A549 (cell line): ENCODE data around the gene ISG15. TPM values are rescaled to one million over a fixed set of nuclear protein-coding genes. Genes with fewer than 3 reads are reported as not detected.

ENCODE experiments used
- ATOH8 ChIP-seq: fragments of 250-450 bp; sonication (Bioruptor Pico); IDR thresholded peaks from 2 replicates; pipeline ENCODE4 v1.5.0; 2020; ENCODE audit warnings: low read depth, mild to moderate bottlenecking, moderate library complexity
- BCL3 ChIP-seq: fragments of >200 bp; sonication (Bioruptor Twin); formaldehyde crosslinking; IDR thresholded peaks from 3 replicates; pipeline ENCODE4 v1.6.1; 2016
- CBX8 ChIP-seq: fragments of 200-600 bp; sonication (generic); IDR thresholded peaks from 2 replicates; pipeline ENCODE4 v1.6.1; 2016
- CEBPB ChIP-seq, 2 experiments: fragments of >200 bp in 1 of 2; sonication (Bioruptor Twin) in 1 of 2; formaldehyde crosslinking in 1 of 2; IDR thresholded peaks; 2 replicates each; pipeline ENCODE4 v1.6.1; 2012 to 2016
- CHD4 ChIP-seq: fragments of 200-600 bp; sonication (generic); IDR thresholded peaks from 2 replicates; pipeline ENCODE4 v1.6.1; 2016; ENCODE audit warnings: antibody characterized with exemption, mild to moderate bottlenecking, borderline replicate concordance
- CTCF ChIP-seq: fragments of >200 bp; sonication (Bioruptor Twin); formaldehyde crosslinking; IDR thresholded peaks from 3 replicates; pipeline ENCODE4 v1.5.1; 2016
- E2F6 ChIP-seq: IDR thresholded peaks from 2 replicates; pipeline ENCODE4 v1.6.1; 2012; ENCODE audit warnings: low read depth, borderline replicate concordance
- EHF ChIP-seq: fragments of 250-450 bp; sonication (Bioruptor Pico); IDR thresholded peaks from 2 replicates; pipeline ENCODE4 v1.5.0; 2020; ENCODE audit warnings: mild to moderate bottlenecking
- ELK1 ChIP-seq: fragments of 150-350 bp; IDR thresholded peaks from 2 replicates; pipeline ENCODE4 v1.6.1; 2014; ENCODE audit warnings: low read depth, mild to moderate bottlenecking, low read length
- FOSB ChIP-seq: fragments of 250-450 bp; sonication (Bioruptor Pico); IDR thresholded peaks from 2 replicates; pipeline ENCODE4 v1.5.0; 2020; ENCODE audit warnings: mild to moderate bottlenecking, moderate library complexity
- FOSL2 ChIP-seq, 2 experiments: fragments of 450-650 bp in 1 of 2; fragments of >200 bp in 1 of 2; sonication (Bioruptor Twin) in 1 of 2; formaldehyde crosslinking; IDR thresholded peaks; 2 replicates each; pipeline versions ENCODE4 v1.5.0 to v1.6.1; 2016 to 2020; ENCODE audit warnings: mild to moderate bottlenecking in 1 of 2, moderate library complexity in 1 of 2
- GATA3 ChIP-seq: IDR thresholded peaks from 2 replicates; pipeline ENCODE4 v1.6.1; 2012; ENCODE audit warnings: borderline replicate concordance
- HEYL ChIP-seq: fragments of 250-450 bp; sonication (Bioruptor Pico); IDR thresholded peaks from 2 replicates; pipeline ENCODE4 v1.8.0; 2021; ENCODE audit warnings: mild to moderate bottlenecking, moderate library complexity
- HOXB13 ChIP-seq: fragments of 250-450 bp; sonication (Bioruptor Pico); IDR thresholded peaks from 2 replicates; pipeline ENCODE4 v1.5.0; 2020; ENCODE audit warnings: low read depth, mild to moderate bottlenecking, moderate library complexity
- HOXB5 ChIP-seq: fragments of 250-450 bp; sonication (Bioruptor Pico); IDR thresholded peaks from 2 replicates; pipeline ENCODE4 v1.5.0; 2020; ENCODE audit warnings: mild to moderate bottlenecking, moderate library complexity
- JUN ChIP-seq, 2 experiments: fragments of >200 bp; sonication (Bioruptor Twin); formaldehyde crosslinking; IDR thresholded peaks; 2 replicates in 1 of 2; 3 replicates in 1 of 2; pipeline ENCODE4 v1.6.1; 2016 to 2017
- JUNB ChIP-seq: fragments of >200 bp; sonication (Bioruptor Twin); formaldehyde crosslinking; IDR thresholded peaks from 2 replicates; pipeline ENCODE4 v1.6.1; 2016
- KDM1A ChIP-seq: fragments of 200-600 bp; sonication (generic); IDR thresholded peaks from 2 replicates; pipeline ENCODE4 v1.6.1; 2016; ENCODE audit warnings: low read depth, mild to moderate bottlenecking
- KDM5A ChIP-seq: fragments of 200-600 bp; sonication (generic); IDR thresholded peaks from 2 replicates; pipeline ENCODE4 v1.6.1; 2016; ENCODE audit warnings: antibody characterized with exemption, mild to moderate bottlenecking
- MAZ ChIP-seq: fragments of 150-350 bp; IDR thresholded peaks from 2 replicates; pipeline ENCODE4 v1.6.1; 2014; ENCODE audit warnings: antibody characterized with exemption, low read depth, low read length, borderline replicate concordance
- MYC ChIP-seq: IDR thresholded peaks from 2 replicates; pipeline ENCODE4 v1.6.1; 2012; ENCODE audit warnings: mild to moderate bottlenecking, inconsistent platforms, low read length, improper control_type of control experiment, borderline replicate concordance
- NPAS2 ChIP-seq: fragments of 250-450 bp; sonication (Bioruptor Pico); IDR thresholded peaks from 2 replicates; pipeline ENCODE4 v1.8.0; 2022; ENCODE audit warnings: mild to moderate bottlenecking, moderate library complexity, borderline replicate concordance
- PHF8 ChIP-seq: fragments of 200-600 bp; sonication (generic); IDR thresholded peaks from 2 replicates; pipeline ENCODE4 v1.6.1; 2016; ENCODE audit warnings: low read depth, mild to moderate bottlenecking, antibody characterized with exemption, moderate library complexity, borderline replicate concordance
- POLR2A ChIP-seq: IDR thresholded peaks from 2 replicates; pipeline ENCODE4 v1.6.1; 2012; ENCODE audit warnings: mild to moderate bottlenecking, low read length
- RAD21 ChIP-seq, 2 experiments: fragments of >200 bp in 1 of 2; sonication (Bioruptor Twin) in 1 of 2; formaldehyde crosslinking in 1 of 2; IDR thresholded peaks in 1 of 2; conservative IDR thresholded peaks in 1 of 2; 2 replicates in 1 of 2; 3 replicates in 1 of 2; pipeline ENCODE4 v1.6.1; 2012 to 2018; ENCODE audit warnings: inconsistent platforms in 1 of 2
- RARB ChIP-seq: fragments of 250-450 bp; sonication (Bioruptor Pico); IDR thresholded peaks from 2 replicates; pipeline ENCODE4 v1.8.0; 2021; ENCODE audit warnings: mild to moderate bottlenecking, moderate library complexity
- RCOR1 ChIP-seq: fragments of 150-350 bp; IDR thresholded peaks from 2 replicates; pipeline ENCODE4 v1.6.1; 2014; ENCODE audit warnings: antibody characterized with exemption, low read length, low read depth
- RNF2 ChIP-seq: fragments of 200-600 bp; sonication (generic); IDR thresholded peaks from 2 replicates; pipeline ENCODE4 v1.6.1; 2016; ENCODE audit warnings: low read depth, mild to moderate bottlenecking, antibody characterized with exemption, moderate library complexity, borderline replicate concordance
- SREBF2 ChIP-seq: fragments of 450-650 bp; IDR thresholded peaks from 2 replicates; pipeline ENCODE4 v1.6.1; 2014; ENCODE audit warnings: mild to moderate bottlenecking, moderate library complexity
- TFCP2L1 ChIP-seq: fragments of 250-450 bp; sonication (Bioruptor Pico); IDR thresholded peaks from 2 replicates; pipeline ENCODE4 v1.5.0; 2021; ENCODE audit warnings: mild to moderate bottlenecking
- TP53 ChIP-seq: fragments of 250-450 bp; sonication (Bioruptor Pico); IDR thresholded peaks from 2 replicates; pipeline ENCODE4 v1.5.0; 2021; ENCODE audit warnings: mild to moderate bottlenecking, moderate library complexity
- USF2 ChIP-seq: fragments of 450-650 bp; IDR thresholded peaks from 2 replicates; pipeline ENCODE4 v1.6.1; 2014; ENCODE audit warnings: antibody characterized with exemption
- ZC3H11A ChIP-seq: fragments of 450-650 bp; IDR thresholded peaks from 2 replicates; pipeline ENCODE4 v1.6.1; 2014; ENCODE audit warnings: antibody characterized with exemption, mild to moderate bottlenecking
- ZFP36 ChIP-seq: fragments of 450-650 bp; IDR thresholded peaks from 2 replicates; pipeline ENCODE4 v1.6.1; 2014; ENCODE audit warnings: borderline replicate concordance; ENCODE audit not compliant: partially characterized antibody
- polyA plus RNA-seq, 4 experiments: library from polyadenylated mRNA; depleted of rRNA in 3 of 4; stranded (reverse); fragments of >200 nt; fragmentation: RNase III in 1 of 4; extraction: RNeasy Plus Mini Kit Qiagen cat#74134 plus additional on column Dnase treatment in 1 of 4; gene quantifications; 2 replicates in 3 of 4; 3 replicates in 1 of 4; pipeline ENCODE4 v1.2.3, GENCODE V29; 2011 to 2017

The ISG15 gene
- polyA plus RNA-seq, 2 of the 4 experiments (the other 2 are of a cell fraction): 4.6 to 11.2 TPM

GRCh38 chr1:1000357-1001056 is 12.8 kb upstream of the ISG15 start (continued):
- no peak for TF ChIP-seq ZFP36
- TF ChIP-seq NPAS2 (CRISPR knock-in tag): peak; percentile 91
- TF ChIP-seq EHF: peak; percentile 81
- TF ChIP-seq GATA3: peak; percentile 63
- peak; percentile 89 for TF ChIP-seq RARB (CRISPR knock-in tag)
- TF ChIP-seq CHD4: no peak
- no peak for TF ChIP-seq KDM1A
- no peak for TF ChIP-seq CTCF
- no peak for TF ChIP-seq KDM5A
- peak; percentile 78 for TF ChIP-seq USF2
- peak; percentile 72; the same call in 1 of the 2 replicates for TF ChIP-seq TFCP2L1 (CRISPR knock-in tag)
- TF ChIP-seq HOXB5 (CRISPR knock-in tag): peak; percentile 94; the same call in 1 of the 2 replicates
- peak; percentile 53 to 81; a peak in 3 of 4 replicates for TF ChIP-seq CEBPB (IDR thresholded peaks at IDR 0.05)
- 0 out of 2 replicates have a peak, but pooled peaks have one; percentile 37 for TF ChIP-seq MAZ
- TF ChIP-seq HOXB13 (CRISPR knock-in tag): no peak; the same call in none of the 2 replicates
- peak; percentile 89 for TF ChIP-seq E2F6
- no peak for TF ChIP-seq SREBF2
- peak; percentile 85 for TF ChIP-seq ATOH8
- TF ChIP-seq JUN (IDR thresholded peaks at IDR 0.05): peak; percentile 26 to 37; a peak in 2 of 5 replicates
- no peak for TF ChIP-seq RAD21 (conservative IDR thresholded peaks at IDR 0.05 in 1 of 2, IDR thresholded peaks at IDR 0.05 in 1 of 2)
- no peak for TF ChIP-seq FOSL2 (IDR thresholded peaks at IDR 0.05)
- peak; percentile 99 for TF ChIP-seq FOSL2 (CRISPR knock-in tag; IDR thresholded peaks at IDR 0.05)
- TF ChIP-seq HEYL (CRISPR knock-in tag): peak; percentile 85; the same call in 1 of the 2 replicates
- TF ChIP-seq RNF2: no peak
- TF ChIP-seq RCOR1: no peak
- no peak for TF ChIP-seq CBX8
- peak; percentile 96 for TF ChIP-seq MYC
- no peak for TF ChIP-seq JUNB
- peak; percentile 89 for TF ChIP-seq TP53 (CRISPR knock-in tag)
- no peak for TF ChIP-seq ZC3H11A
- no peak for TF ChIP-seq ELK1
- peak; percentile 88; the same call in 1 of the 2 replicates for TF ChIP-seq FOSB (CRISPR knock-in tag)
- peak; percentile 72 for TF ChIP-seq PHF8
- no peak for TF ChIP-seq BCL3
- peak; percentile 32 for TF ChIP-seq POLR2A
